ACC112 (cell line): ENCODE measurements around the gene TBC1D8.

ENCODE experiments used
- H2AFZ ChIP-seq: fragments of 200-600 bp; sonication (generic); one replicate; pipeline ENCODE4 v1.6.0; 2017; ENCODE audit warnings: antibody characterized with exemption, low read length; ENCODE audit not compliant: unreplicated experiment
- H3K27ac ChIP-seq: fragments of 200-600 bp; sonication (generic); 2 replicates; pipeline ENCODE4 v1.5.1; 2014; ENCODE audit warnings: low read depth, mild to moderate bottlenecking, antibody characterized with exemption, low read length, moderate library complexity
- H3K27me3 ChIP-seq: fragments of 200-600 bp; sonication (generic); 2 replicates; pipeline ENCODE4 v1.6.1; 2014; ENCODE audit warnings: mild to moderate bottlenecking, antibody characterized with exemption, low read length, moderate library complexity, mixed read lengths; ENCODE audit not compliant: insufficient read depth
- H3K36me3 ChIP-seq: fragments of 200-600 bp; sonication (generic); 2 replicates; pipeline ENCODE4 v1.6.1; 2016; ENCODE audit warnings: mild to moderate bottlenecking, antibody characterized with exemption, low read length, moderate library complexity, mixed read lengths; ENCODE audit not compliant: insufficient read depth
- H3K4me1 ChIP-seq: fragments of 200-600 bp; sonication (generic); one replicate; pipeline ENCODE4 v1.6.1; 2016; ENCODE audit warnings: low read length, mixed read lengths; ENCODE audit not compliant: insufficient read depth, unreplicated experiment, control insufficient read depth
- H3K4me3 ChIP-seq: fragments of 200-600 bp; sonication (generic); 2 replicates; pipeline ENCODE4 v1.5.1; 2014; ENCODE audit warnings: mild to moderate bottlenecking, low read depth, low read length
- H3K79me2 ChIP-seq: fragments of 200-600 bp; sonication (generic); one replicate; pipeline ENCODE4 v1.6.0; 2016; ENCODE audit warnings: low read length; ENCODE audit not compliant: control insufficient read depth, unreplicated experiment, insufficient read depth

Gene TBC1D8

GRCh38 chr2:100964222-100964621 is 187.0 kb downstream of the TBC1D8 start:
- no peak overlapping the region for H3K4me3 ChIP-seq
- no peak overlapping the region for H3K27ac ChIP-seq
- no peaks in the 10 kb centered on the region for H3K27me3 ChIP-seq

GRCh38 chr2:100963026-100963375 is 188.2 kb downstream of the TBC1D8 start:
- H3K79me2 ChIP-seq, result no peaks in the 10 kb centered on the region
- H2AFZ ChIP-seq, result no peak overlapping the region
- H3K27me3 ChIP-seq, result no peaks in the 10 kb centered on the region
- no peak overlapping the region for H3K4me3 ChIP-seq
- H3K4me1 ChIP-seq, result peaks cover 5% of the 10 kb centered on the region
- H3K36me3 ChIP-seq, result no peaks in the 10 kb centered on the region
- H3K27ac ChIP-seq, result no peak overlapping the region

More at GRCh38 chr2:100964222-100964621, 187.0 kb downstream of the TBC1D8 start:
- no peak overlapping the region for H2AFZ ChIP-seq
- H3K4me1 ChIP-seq, result no peaks in the 10 kb centered on the region
- no peaks in the 10 kb centered on the region for H3K36me3 ChIP-seq
- H3K79me2 ChIP-seq, result no peaks in the 10 kb centered on the region

- no peaks in the 10 kb centered on the region for H3K36me3 ChIP-seq
- H2AFZ ChIP-seq, result no peak overlapping the region
- H3K4me1 ChIP-seq, result peaks cover 10% of the 10 kb centered on the region
- H3K79me2 ChIP-seq, result no peaks in the 10 kb centered on the region
- H3K27me3 ChIP-seq, result no peaks in the 10 kb centered on the region
- H3K27ac ChIP-seq, result no peak overlapping the region
- H3K4me3 ChIP-seq, result no peak overlapping the region
These were observed 188.7 kb downstream of the TBC1D8 start for GRCh38 chr2:100962366-100963025.

GRCh38 chr2:100960688-100961087 is 190.5 kb downstream of the TBC1D8 start:
- no peak overlapping the region for H3K27ac ChIP-seq
- peaks cover 11% of the 10 kb centered on the region for H3K4me1 ChIP-seq
- no peaks in the 10 kb centered on the region for H3K27me3 ChIP-seq
- no peak overlapping the region for H2AFZ ChIP-seq
- H3K79me2 ChIP-seq, result no peaks in the 10 kb centered on the region
- H3K36me3 ChIP-seq, result no peaks in the 10 kb centered on the region
- H3K4me3 ChIP-seq, result no peak overlapping the region

GRCh38 chr2:100959225-100959880 is 191.8 kb downstream of the TBC1D8 start:
- H3K4me3 ChIP-seq, result no peak overlapping the region
- H3K27ac ChIP-seq, result no peak overlapping the region
- H3K79me2 ChIP-seq, result no peaks in the 10 kb centered on the region
- H3K36me3 ChIP-seq, result no peaks in the 10 kb centered on the region
- H3K4me1 ChIP-seq, result peaks cover 11% of the 10 kb centered on the region
- no peaks in the 10 kb centered on the region for H3K27me3 ChIP-seq
- no peak overlapping the region for H2AFZ ChIP-seq

- Histone ChIP-seq H2AFZ (no peak overlapping the region), H3K27me3 (no peaks in the 10 kb centered on the region), H3K79me2 (no peaks in the 10 kb centered on the region), H3K27ac (no peak overlapping the region), H3K4me1 (peaks cover 11% of the 10 kb centered on the region), H3K4me3 (peak overlapping the region; percentile 31; the same call in 1 of the 2 replicates), H3K36me3 (no peaks in the 10 kb centered on the region)
These were observed 193.1 kb downstream of the TBC1D8 start for GRCh38 chr2:100957996-100958653.
